Measurements from ENCODE around the gene DERL3.

DNA sequence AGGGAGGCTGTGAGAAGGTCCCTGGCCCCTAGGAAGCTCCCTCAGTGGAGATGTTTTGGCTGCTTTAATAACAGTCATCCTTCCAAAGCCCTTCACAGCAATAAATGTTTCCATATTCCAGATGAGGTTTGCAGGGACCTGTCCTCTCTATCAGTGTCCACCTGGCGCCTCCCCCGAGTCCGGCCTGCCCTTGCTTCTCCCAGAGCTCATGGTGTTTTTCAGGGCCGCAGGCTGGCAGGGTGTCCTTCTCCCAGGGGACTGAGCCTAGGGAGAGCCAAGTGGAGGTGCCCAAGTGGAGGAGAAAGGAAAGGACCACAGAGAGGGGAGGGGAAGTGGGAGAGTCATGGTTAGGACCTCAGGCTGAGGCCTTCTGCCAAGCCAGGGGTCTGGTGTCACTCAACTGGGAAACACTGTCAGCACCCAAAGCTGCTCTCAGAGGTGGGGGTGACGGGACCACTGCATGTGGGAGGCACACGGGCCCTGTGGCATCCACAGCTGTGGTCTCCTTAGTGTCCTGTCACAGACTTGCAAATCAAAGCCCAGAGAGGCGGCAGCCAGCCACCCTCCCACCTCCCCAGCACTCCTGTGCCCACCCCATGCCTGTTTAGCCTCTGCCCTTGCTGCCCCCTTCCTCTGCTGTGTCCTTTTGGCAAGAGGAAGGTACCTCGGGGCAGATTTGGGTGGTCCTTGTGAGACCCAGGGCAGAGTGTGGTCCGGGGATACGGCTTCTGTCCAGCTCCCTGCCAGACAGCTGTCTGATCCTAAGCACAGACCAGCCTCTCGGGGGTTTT, 6.4 kb downstream of the DERL3 start:
- TF ChIP-seq, protein P1, sequence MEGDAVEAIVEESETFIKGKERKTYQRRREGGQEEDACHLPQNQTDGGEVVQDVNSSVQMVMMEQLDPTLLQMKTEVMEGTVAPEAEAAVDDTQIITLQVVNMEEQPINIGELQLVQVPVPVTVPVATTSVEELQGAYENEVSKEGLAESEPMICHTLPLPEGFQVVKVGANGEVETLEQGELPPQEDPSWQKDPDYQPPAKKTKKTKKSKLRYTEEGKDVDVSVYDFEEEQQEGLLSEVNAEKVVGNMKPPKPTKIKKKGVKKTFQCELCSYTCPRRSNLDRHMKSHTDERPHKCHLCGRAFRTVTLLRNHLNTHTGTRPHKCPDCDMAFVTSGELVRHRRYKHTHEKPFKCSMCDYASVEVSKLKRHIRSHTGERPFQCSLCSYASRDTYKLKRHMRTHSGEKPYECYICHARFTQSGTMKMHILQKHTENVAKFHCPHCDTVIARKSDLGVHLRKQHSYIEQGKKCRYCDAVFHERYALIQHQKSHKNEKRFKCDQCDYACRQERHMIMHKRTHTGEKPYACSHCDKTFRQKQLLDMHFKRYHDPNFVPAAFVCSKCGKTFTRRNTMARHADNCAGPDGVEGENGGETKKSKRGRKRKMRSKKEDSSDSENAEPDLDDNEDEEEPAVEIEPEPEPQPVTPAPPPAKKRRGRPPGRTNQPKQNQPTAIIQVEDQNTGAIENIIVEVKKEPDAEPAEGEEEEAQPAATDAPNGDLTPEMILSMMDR (IDR thresholded peaks at IDR 0.05): no peak
- no peak for TF ChIP-seq POLR2AphosphoS5 (IDR thresholded peaks at IDR 0.05)
- TF ChIP-seq EP300 (IDR thresholded peaks at IDR 0.05; ENCODE audit: low read depth): no peak
- TF ChIP-seq POLR2A (IDR thresholded peaks at IDR 0.05): no peak

All from transverse colon (tissue), 4 donors.